NT2/D1 (cell line): ENCODE measurements around the gene IBA57.

Experiments used
- SUZ12 ChIP-seq: IDR thresholded peaks from 2 replicates; pipeline ENCODE4 v1.6.1; 2011; ENCODE audit not compliant: insufficient read length, insufficient read depth; ENCODE audit errors: extremely low read depth
- YY1 ChIP-seq: IDR thresholded peaks from 2 replicates; pipeline ENCODE4 v1.6.1; 2011; ENCODE audit not compliant: insufficient read length, insufficient read depth

GRCh38 chr1:228204958-228205357 lies 39.4 kb downstream of the IBA57 start:
- no peak for TF ChIP-seq YY1
- TF ChIP-seq SUZ12: no peak
